Activated T-cell treated with anti-CD3 and anti-CD28 coated beads, Interleukin-2, amount 50 U/mL, for 1 hour (primary cell): ENCODE measurements around the gene ARHGEF6.

ENCODE experiments used
- DNase-seq: peaks from one replicate; pipeline ENCODE4 v3.0.0-alpha.2; 2020

ARHGEF6 gene

DNA sequence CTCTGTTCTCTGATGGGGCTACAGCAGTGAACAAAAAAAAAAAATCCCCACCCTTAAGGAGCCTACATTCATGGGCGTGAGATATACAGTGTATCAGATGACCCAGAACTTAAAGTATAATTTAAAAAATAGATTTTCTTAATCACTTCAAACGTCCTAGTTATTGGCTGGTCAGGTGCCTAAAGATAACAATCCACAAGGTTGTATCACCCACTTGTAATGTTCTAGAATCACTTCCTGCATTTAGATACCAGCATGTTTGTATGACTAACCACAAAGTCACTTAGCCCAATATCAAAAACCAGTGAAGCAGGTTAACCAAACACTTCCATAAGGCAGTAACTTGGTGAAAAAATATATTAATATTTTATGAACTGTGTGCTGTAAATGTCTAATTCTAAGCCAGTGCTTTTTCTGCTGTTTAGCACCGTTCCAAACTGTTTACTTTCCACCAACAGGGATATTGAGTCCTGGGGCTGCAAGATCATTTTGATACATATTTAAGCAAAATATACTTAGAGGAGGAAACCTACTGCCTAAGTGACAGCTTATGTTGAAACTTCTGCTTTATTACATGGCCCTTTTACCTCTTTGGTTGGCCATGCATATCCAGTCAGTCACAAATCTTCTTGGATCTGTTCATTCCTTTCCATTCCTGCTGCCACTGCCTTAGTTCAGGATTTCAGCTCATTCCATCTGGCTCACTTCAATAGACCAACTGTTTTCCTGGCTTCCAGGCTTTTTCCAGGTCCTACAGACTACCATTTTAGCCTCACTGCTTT lies 89.5 kb downstream of the ARHGEF6 start:
- no peak for DNase-seq

DNA sequence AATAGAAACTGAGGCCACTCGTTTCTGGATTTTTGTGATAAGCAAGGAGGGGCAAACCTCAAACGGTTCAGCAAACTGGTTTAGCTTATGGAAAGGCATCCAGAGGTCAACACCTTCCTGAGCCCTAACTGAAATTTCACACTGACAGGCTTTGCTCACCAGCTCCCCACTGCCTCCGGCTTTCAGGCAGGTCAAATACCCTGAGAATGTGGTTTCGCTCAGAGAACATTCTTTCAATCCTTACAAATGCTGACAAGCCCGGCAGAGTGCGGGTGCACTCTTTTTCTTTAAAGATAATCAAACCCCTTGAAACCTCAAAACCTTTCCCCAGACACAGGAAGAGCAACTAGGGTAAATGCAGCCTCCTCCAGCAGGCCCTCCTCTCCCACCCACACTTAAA lies 91.3 kb downstream of the ARHGEF6 start:
- DNase-seq, result no peak

DNA sequence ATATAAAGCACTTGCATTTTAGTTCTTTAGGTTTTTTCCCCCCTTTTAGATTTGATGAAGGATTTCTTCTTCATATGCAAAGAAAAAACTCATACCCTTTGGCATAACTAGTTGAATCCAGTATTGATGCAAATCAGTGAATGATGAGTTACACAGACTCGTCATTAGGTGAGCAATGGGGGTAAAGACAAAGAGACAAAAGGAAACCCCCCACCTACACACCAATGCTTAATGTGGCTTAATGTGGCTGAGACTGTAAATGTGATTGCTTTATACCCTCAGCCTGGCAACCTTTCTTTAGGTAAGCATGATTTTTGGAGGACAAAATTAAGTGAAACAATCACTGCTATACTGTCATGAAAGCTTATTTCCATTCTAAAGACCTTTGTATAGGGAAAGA lies 93.3 kb downstream of the ARHGEF6 start:
- DNase-seq, result no peak

DNA sequence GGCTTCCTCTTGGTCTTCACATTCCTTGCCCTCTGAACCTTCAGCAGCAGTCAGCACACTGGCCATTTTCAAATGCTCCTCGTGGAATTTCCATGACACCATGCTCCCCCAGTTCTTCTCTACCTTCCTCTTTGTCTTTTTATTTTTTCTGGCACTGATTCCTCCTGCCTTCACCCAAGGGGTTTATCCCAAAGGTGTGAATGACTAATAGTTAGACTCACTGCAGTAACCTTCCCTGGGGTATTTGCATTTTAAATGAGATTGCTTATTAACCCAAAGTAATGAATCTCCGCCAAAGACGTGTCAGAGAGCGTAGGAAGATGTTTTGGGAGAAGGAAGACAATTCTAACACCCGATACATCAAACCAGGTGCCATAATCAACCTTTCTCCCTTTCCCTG lies 96.6 kb downstream of the ARHGEF6 start:
- no peak for DNase-seq

DNA sequence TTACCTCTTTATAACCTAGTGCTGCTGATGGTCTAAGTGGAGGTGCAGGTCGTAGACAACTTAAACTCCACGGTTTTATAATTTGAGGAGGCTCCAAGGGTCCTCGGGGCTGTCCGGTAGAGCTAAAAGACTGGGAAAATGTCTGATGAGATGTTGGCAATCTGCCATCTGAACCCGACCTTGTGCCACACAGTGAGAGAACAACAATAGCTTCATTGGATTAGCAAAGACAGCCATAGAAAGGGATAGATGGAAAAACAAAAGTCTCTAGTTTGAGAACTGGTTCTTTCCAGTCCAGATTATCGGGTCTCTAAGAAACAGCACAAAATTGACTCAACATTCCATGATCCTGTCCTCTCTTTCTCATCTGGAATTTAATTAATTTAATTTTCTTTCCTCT lies 101.2 kb downstream of the ARHGEF6 start:
- no peak for DNase-seq

DNA sequence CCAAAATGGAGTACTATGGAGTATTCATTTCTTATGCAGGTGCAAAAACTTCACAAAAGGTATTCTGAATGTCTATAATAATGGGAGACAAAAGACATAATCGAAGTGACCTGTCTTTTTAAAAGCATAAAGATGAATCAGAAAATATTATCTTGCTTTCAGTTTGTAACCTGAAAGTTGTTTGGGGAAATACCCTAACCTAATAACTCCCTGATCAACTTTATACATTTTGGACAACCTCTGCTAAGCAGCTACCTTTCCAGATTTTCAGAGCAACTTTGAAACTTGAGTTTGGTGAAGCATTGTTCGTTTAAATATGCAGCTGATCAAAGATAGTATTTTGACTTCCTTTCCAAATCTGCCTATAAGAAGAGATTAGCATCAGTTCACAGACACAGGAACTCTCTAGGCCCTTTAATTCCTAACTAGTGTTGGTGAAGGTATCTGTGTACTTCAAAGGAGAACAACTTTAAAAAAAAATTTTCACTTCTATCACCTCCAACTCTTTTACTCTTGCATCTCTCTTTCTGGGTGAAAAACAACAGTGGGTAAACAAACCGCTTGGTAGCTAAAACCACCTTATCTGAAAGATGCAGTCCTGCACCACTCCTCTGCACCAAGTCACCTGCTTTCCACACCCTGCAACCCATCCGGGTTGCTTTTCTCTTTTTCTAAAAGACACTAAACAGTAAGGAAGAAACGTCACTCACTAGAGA lies 106.3 kb downstream of the ARHGEF6 start:
- no peak for DNase-seq

DNA sequence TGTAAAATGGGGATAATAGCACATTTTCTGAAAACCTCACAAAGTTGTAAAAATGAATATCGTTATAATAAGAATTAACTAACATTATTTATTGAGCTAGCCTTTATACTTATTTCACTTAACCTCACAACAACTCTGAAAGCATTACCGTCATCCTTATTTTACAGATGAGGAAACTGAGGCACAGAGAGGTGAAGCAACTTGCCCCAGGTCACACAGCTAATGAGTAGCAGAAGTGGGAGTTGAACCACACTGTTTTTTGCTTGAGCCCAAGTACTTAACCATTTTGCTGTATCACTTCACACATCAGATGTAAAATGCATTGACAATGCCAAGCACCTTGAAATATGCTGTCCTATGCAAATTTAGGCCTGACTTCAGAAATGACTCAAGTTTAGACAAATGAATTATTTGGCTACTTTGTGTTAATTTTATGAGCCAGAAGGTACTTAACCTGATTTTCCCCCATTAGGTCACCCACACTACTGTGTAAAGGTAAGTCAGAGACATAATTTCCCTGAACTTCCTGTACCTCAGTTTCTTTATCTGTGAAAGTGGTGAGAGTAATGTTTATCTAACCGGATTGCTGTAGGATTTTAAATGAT lies 109.6 kb downstream of the ARHGEF6 start:
- no peak for DNase-seq

DNA sequence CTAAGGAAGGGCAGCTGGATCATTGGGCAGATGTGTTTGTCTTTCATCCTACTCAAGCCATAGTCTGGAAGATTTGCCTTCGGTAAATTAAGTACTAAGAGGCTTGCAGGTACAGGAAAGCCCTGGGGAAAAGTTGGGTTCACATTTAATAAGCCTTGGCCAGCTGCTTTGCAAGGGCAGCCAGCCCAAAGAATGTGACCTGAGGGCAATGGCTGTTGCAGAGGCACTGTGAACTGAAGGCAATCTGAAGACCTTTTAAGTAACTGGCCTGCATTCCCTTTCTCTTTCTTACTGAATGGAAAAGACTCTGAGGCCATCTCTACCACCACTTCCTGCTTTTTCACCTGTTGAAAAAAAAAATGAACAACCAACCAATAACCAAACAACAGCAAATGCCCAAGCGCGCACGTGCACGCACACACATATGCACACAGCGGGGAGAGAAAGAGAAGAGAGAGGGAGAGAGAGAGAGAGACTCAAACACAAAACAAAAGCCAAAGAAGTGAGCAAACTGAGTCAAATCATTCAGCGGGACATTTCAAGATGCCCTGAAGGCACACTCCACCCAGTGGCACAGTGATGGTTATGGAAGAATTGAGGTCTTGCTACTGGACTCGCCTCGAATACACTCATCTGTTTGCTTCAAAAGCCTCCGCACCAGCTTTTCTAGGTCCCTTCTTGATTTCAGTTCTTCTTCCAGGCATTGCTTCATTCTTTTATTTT lies 113.1 kb downstream of the ARHGEF6 start:
- DNase-seq, result no peak

DNA sequence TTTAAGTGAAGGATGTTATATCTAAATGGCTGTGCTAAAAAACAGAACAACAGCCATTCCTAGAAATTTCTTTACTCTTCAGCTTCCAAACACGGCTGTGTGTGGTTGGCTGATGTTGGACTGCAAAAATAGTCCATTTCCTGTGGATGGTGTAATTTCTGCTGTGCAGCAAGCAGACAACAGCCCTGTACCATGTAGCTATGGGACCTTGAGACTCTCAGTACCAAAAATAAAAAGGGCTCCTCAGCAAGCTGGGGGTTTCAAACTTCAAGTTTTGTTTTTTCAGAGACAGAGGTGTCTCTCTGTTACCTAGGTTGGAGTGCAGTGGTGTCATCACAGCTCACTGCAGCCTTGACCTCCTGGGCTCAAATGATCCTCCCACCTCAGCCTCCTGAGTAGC lies 114.6 kb downstream of the ARHGEF6 start:
- no peak for DNase-seq

DNA sequence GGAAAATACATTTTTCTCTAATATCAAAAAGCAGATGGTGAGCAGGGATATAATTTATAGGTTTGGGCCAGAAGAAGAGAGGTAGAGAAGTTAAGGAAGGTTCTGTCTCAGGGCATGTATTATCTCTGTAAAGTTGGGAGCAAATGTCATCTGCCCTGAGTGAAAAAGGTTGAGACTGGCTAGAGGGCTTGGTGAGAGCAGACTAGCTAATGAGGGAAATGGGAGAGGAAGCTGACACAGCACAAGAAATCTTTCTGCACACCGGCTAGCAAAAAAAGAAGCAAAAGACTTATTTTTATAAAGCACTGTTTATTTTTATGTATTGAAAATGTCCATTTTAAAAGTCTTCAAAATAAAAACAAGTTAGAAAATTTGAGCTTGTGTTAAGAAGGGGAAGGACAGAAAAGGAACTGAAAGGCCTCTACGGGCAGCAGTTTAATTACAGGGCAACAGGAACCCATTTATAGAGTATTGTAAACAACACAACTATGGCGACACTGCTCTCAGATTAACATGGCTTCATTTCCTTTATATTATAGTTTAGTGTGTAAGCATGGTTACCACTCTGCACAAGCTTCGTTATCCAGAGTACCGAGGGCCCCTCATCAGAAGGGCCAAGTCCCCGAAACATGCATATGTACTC lies 115.4 kb downstream of the ARHGEF6 start:
- no peak for DNase-seq

DNA sequence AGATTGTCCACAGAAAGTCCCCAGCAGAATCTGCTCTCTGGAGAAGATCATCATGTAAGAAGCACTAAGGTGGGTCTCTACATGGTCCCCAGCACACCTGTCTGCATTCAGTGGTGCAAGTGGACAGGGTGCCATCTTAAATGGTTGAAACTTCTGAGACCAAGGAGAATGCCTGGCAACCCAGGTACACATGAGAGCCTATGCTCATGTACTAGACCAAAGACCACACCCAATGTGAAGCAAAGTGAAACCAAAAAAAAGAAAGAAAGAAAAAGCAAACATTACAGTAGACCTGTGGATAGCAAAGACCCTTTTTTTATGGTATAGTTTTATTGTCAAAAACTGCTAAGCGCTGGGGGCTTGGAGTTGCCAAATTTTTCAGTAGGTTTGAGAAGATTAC lies 117.8 kb downstream of the ARHGEF6 start:
- no peak for DNase-seq

DNA sequence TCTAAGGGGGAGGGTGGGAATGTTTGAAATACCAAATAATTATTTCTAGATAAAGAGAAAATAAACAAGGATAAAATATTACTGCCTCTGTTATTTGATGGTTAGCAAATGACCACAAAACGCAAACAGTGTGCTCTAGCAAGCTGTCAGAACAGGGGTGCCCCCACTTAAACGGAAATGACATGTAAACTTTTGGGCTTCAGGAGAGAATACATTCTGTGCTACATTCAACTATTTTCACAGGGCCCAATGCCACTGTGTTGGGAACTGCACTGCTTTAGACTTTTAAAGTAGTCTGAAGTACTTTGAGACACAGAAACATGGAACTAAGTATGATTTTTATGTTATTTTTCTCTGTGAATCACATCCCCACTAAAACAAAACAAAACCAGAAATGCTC lies 118.6 kb downstream of the ARHGEF6 start:
- DNase-seq, result no peak

DNA sequence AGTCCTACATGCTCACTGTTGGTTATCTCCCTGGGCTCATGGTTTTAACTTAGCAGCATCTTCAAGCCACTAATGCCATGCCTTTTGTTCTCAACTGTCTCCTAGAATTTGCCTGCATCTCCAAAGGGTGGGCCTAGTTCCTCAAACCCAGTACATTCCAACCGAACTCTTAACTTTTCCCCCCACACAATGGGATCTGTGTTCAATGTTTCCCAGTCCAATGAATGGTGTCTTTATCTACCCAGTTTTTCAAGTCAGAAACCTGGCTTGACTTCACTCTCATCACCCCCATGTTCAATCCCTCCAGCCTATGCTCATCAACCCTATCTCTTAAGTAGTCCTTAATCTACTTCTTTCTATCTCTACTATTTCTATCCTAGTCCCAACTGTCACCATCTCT lies 119.8 kb downstream of the ARHGEF6 start:
- no peak for DNase-seq

DNA sequence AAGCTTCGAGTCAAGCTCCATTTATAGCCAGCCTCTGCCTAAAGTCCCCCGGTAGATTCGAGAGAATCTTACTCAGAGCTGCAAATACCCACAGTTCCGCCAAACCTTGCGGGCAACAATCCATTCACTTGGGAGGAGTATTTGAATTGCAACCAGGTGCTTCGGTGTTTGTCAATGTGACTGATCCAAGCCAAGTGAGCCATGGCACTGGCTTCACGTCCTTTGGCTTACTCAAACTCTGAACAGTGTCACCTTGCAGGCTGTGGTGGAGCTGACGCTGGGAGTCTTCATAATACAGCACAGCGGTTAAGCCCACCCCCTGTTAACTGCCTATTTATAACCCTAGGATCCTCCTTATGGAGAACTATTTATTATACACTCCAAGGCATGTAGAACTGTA lies 121.6 kb downstream of the ARHGEF6 start:
- DNase-seq, result no peak

DNA sequence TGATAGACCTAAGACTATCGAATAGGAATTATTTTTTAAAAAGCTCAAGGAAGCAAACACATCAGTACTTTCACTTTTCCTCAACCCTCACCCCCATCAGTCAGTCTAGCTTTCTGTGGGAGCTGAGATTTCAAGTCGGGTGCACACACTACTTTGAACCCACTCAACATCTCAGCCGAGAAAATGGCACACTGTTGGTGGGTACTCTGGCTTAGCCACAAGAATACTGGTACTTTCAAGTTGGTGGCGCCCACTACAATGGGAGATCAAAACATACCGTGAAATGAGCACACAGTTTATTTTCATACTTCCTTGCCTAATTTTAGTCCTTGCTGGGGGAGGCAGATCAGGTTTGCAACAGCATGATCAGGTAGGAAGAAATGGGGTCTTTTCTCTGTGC lies 122.6 kb downstream of the ARHGEF6 start:
- no peak for DNase-seq

DNA sequence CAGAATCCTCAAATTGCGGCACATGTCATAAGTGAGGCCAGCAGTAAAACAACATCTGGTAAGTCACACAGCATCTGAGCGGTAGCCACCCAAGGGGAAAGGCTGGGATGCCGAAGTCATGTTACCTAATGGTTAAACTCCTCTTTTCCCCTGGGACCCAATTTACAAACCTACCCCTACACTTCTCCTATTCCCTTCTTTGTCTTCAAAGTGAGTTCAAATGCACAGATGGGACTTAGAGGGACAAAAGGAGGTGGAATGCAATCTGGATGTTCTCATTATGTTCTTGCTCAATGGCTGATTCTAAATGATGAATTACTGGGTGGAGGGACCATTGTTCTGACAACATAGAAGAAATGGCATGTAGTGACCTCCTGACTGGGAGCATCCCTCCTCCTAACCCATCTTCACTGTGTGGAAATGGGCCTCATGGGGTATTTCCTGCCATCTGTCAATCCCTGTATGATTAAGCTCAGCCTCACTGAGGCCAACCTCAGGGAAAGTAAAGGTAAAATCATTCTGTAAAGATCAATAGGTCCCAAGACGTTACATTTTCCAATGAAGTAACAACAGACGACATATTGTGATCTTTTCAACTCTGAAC lies 124.3 kb downstream of the ARHGEF6 start:
- no peak for DNase-seq

DNA sequence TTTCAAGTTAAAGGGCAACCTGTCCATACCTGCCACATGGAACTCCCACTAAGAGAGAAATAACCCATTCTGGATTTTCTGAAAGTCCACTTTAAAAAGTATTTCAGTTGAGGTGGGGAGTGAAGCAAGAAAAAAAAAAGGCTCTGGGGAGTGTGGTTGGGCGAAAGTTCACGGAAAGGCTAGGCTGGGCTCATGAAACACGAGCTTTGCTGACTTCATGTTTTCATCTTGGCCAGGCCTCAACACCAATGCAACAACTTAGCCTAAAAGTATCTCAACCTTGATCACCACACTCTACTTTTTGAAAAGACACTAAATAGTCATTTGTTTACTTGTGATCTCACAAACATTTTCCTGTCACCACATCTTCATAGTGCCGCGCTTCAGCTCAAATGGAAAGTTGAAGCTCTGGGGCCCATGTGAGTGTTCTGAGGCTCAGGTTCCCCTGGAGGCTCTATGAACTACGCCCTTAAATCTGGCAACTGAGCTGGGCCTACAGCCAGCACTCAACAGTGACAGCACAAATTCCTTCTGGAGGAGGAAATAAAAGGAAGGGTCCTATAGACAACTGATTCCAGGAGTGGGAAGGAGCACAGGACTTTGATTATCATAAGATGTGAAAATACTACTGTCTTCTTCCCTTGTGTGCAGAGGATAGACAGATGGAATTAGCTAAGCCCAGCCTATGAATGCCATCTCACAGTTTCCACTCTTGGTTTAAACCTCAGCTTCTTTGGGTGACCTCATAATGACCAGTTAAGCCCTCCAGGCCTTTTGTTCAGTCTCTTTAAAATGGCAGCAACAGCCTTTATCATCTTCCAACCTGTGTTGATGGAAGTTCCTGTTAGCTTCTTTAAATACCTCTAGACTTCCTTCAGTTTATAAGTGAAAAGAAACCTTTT lies 127.7 kb downstream of the ARHGEF6 start:
- DNase-seq, result no peak

DNA sequence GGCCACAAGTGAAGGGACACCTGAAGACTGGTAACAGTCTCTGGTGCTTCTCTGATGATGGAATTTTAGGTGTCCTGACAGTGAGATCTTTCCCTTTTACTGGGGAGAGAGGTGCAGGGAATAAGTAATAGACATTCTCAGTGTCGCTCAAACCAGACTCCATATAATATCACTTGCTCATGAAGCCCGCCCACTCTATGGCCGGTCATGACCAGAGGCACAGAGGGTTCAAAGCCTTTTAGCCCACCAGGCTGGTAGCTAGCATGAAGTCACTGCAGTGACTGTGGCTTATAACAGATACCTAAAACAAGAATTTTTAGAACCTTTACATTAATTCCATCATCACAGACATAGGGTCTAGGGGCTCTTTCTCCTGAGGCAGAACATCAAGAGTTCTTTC lies 129.9 kb downstream of the ARHGEF6 start:
- no peak for DNase-seq

DNA sequence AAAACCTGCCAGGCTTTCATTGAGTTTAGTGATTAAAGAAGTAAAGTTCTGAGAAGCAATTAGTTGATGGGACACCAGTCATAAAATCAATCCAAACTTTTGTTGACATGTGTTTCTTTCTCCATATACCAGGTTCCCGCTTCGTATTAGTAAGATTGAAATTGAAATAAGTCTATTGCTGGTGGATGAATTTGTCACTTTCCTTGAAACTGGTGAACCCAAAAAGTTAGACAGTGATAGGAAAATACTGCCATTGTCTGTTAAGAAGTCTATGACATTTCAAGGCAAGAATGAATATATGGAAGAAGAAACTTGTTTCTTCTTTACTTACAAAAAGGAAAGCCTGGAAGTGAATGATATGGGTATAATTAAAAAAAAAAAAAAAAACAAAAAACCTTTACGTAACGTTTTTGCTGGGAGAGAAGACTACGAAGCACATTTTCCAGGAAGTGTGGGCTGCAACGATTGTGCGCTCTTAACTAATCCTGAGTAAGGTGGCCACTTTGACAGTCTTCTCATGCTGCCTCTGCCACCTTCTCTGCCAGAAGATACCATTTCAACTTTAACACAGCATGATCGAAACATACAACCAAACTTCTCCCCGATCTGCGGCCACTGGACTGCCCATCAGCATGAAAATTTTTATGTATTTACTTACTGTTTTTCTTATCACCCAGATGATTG lies 132.9 kb downstream of the ARHGEF6 start, which contains the start of gene CD40LG:
Gene CD40LG (plus strand): TSS at position 482 of the 684 bp plus-strand sequence. CDS start 91 bp downstream, at position 573.
- no peak for DNase-seq

DNA sequence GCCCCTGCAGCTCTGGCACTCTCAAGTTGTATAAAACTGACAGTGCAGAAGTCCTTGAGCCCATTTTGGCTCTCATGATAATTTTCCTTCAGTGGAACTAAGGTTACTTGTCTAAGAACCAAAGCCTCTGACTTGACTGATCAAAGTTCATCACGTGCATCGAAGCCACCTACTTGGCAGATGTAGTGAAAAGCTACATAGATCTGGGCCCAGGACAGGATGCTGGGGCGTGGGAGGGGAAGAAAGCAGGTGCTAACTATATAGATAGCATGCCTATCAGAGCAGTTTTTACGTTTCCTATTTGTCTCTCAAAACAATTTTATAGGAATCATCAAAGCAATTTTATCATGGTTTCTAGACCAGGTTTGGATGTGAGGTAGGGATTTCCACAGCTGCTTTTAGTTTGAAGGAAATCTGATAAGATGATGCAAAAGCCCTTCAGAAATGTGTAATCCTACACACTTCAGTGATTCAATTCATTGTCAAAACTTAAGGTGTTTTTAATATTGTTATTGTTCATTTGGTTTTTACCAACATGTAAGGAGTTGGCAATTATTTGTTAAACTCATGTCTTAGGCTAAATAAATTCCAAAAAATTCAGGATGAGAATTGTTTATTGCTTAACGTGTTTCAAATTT lies 134.0 kb downstream of the ARHGEF6 start:
- DNase-seq, result no peak
